Heart right ventricle (tissue), 16 donors: ENCODE measurements around the gene PLXND1. TPM values are rescaled to one million over a fixed set of nuclear protein-coding genes. Genes with fewer than 3 reads are reported as not detected.

ENCODE experiments used
- ATAC-seq, 8 donors: fragments of 200-7000 bp; cut with Tn5 transposase; one replicate each; pipeline ENCODE4 v1.9.1; 2020; ENCODE audit warnings: mild to moderate bottlenecking in 8 of 8, moderate library complexity in 8 of 8, moderate number of reproducible peaks in 1 of 8
- DNase-seq, 2 donors: peaks; one replicate each; pipeline ENCODE4 v3.0.0-alpha.2; 2020
- H3K27ac ChIP-seq, 10 donors: fragments of 200-600 bp; sonication (generic) in 2 of 10; one replicate each; pipeline versions ENCODE4 v1.5.0 to v1.8.0; 2020 to 2022; ENCODE audit warnings: mild to moderate bottlenecking in 3 of 10
- H3K27me3 ChIP-seq, 7 donors: fragments of 200-600 bp; one replicate each; pipeline ENCODE4 v1.8.0; 2021 to 2022; ENCODE audit warnings: mild to moderate bottlenecking in 2 of 7
- H3K36me3 ChIP-seq, 9 donors: fragments of 200-600 bp; sonication (generic) in 1 of 9; one replicate each; pipeline versions ENCODE4 v1.5.0 to v1.8.0; 2020 to 2022; ENCODE audit warnings: mild to moderate bottlenecking in 2 of 9
- H3K4me1 ChIP-seq, 9 donors: fragments of 200-600 bp; sonication (generic) in 1 of 9; one replicate each; pipeline versions ENCODE4 v1.5.0 to v1.8.0; 2020 to 2022; ENCODE audit warnings: mild to moderate bottlenecking in 4 of 9
- H3K4me3 ChIP-seq, 10 donors: fragments of 200-600 bp; sonication (generic) in 2 of 10; one replicate each; pipeline versions ENCODE4 v1.5.0 to v1.8.0; 2020 to 2022; ENCODE audit warnings: mild to moderate bottlenecking in 7 of 10, moderate library complexity in 2 of 10
- H3K9me3 ChIP-seq, 11 donors: fragments of 200-600 bp in 10 of 11; sonication (generic) in 2 of 11; one replicate each; pipeline versions ENCODE4 v1.5.0 to v1.8.0; 2013 to 2022; ENCODE audit warnings: mild to moderate bottlenecking in 2 of 11, control low read depth in 1 of 11, moderate library complexity in 1 of 11
- CTCF ChIP-seq, 9 donors: fragments of 200-600 bp; sonication (generic) in 2 of 9; IDR thresholded peaks; one replicate each; pipeline versions ENCODE4 v1.5.0 to v1.8.0; 2021 to 2022; ENCODE audit warnings: antibody characterized with exemption in 9 of 9, mild to moderate bottlenecking in 5 of 9, moderate library complexity in 1 of 9
- WGBS, 2 donors: extraction: QIAGEN DNeasy Blood & Tissue Kit; methylation state at CpG; one replicate each; pipeline ENCODE4 v1.1.7; 2013; ENCODE audit warnings: inconsistent platforms in 1 of 2; 5-methylcytosine and 5-hydroxymethylcytosine counted together
- intact Hi-C, 10 donors: fragments of 100-400 bp; cut with DNase I; formaldehyde crosslinking; loops; one replicate each; pipeline versions ENCODE4 v1.11.1 to v1.14.2; 2022
- polyA plus RNA-seq, 2 donors: library from polyadenylated mRNA; stranded (reverse); fragments of 200-250 nt; gene quantifications; one replicate each; pipeline ENCODE4 v1.2.3, GENCODE V29; 2013
- total RNA-seq, 10 donors: library from RNA; stranded (reverse); fragmentation: NEBNext Ultra II Directional in 3 of 10; extraction: Animal tissue kit (Norgen Biotek cat#: 25700) in 3 of 10; gene quantifications; one replicate each; pipeline versions ENCODE4 v1.2.1 to v1.2.4, GENCODE V29; 2021 to 2023
- donor health status: Arrhythmogenic right ventricular cardiomyopathy.
- donor health status: ischemic (EF 13 %, LVEDD 7.1; RV severe dilation, severe dysfunction).
- donor health status: healthy with polysubstance abuse.
- donor health status: DM: no; HTN: yes; CAD: no.
- donor health status: DM: no; HTN: no; CAD: no.
- donor health status: ischemic (EF 25% LVEDD 6.9; RV normal size, moderate dysfunction).
- donor health status: ischemic (EF 25% LVEDD 5.7; RV mildly dilated, moderate dysfunction).
- donor health status: healthy.
- donor health status: DM: yes; HTN: yes; CAD: no.
- donor health status: Ischemic cardiomyopathy.
- donor health status: ischemic (EF 35%, LVEDD 5.7; RV mildly dilated, moderate dysfunction).
- donor health status: nonischemic (EF 11% LVEDD 7.7; RV severe dilation, severe dysfunction).
- donor health status: DM: yes; HTN: yes; CAD: no.
- donor health status: PGD.
- donor health status: ischemic (EF 29% LVEDD 5.4; RV normal size, mild dysfunction).
- donor health status: nonischemic (EF 23%, LVEDD 6.1; RV moderate dilation, normal function).

PLXND1 gene
- total and polyA plus RNA-seq, 12 donors, result 40.9 to 169 (median 65.8) TPM

GRCh38 chr3:129632056-129632455, 25.6 kb upstream of the PLXND1 start:
- H3K27me3 ChIP-seq, result no peaks in the 10 kb centered on the region
- 89 to 90% methylated on average over 9 of the region's 9 CpGs for WGBS, 2 donors

GRCh38 chr3:129629011-129629410, 22.5 kb upstream of the PLXND1 start:
- 81 to 86% methylated on average over 6 of the region's 6 CpGs for WGBS, 2 donors
- no peaks in the 10 kb centered on the region for H3K27me3 ChIP-seq
- intact Hi-C loops, result loop anchor here in 8 of 10 donors (2.0 to 10.0 kb wide), 8 partner anchors 137 to 306 kb away; no protein-coding TSS in a partner anchor
- no peak for TF ChIP-seq CTCF (IDR thresholded peaks at IDR 0.05)
- no peaks in the 10 kb centered on the region for H3K36me3 ChIP-seq
- H3K4me1 ChIP-seq, result peaks cover 17 to 50% (median 39%) of the 10 kb centered on the region in 9 donors
- no peaks in the 10 kb centered on the region for H3K9me3 ChIP-seq
- no peak for ATAC-seq
- no peak overlapping the region for H3K4me3 ChIP-seq
- DNase-seq, result no peak
- peak overlapping the region in 4 of 10 donors; percentile 96 to 100 (median 100) for H3K27ac ChIP-seq

More at GRCh38 chr3:129632056-129632455, 25.6 kb upstream of the PLXND1 start:
- no peak overlapping the region for H3K27ac ChIP-seq
- H3K36me3 ChIP-seq, result no peaks in the 10 kb centered on the region
- peaks cover 0 to 19% (median 10%) of the 10 kb centered on the region in 9 donors for H3K4me1 ChIP-seq
- intact Hi-C loops, result loop anchor here in 3 of 10 donors (5.0 to 10.0 kb wide), 3 partner anchors 195 to 300 kb away; no protein-coding TSS in a partner anchor
- H3K9me3 ChIP-seq, result peaks cover 0 to 14% (median 0%) of the 10 kb centered on the region in 11 donors
- H3K4me3 ChIP-seq, result no peak overlapping the region
- DNase-seq (no peak), ATAC-seq (no peak)
- no peak for TF ChIP-seq CTCF (IDR thresholded peaks at IDR 0.05)

- H3K36me3 ChIP-seq, result no peaks in the 10 kb centered on the region
- no peak for TF ChIP-seq CTCF (IDR thresholded peaks at IDR 0.05)
- peak overlapping the region in 9 of 10 donors; percentile 52 to 79 (median 67) for H3K4me3 ChIP-seq
- H3K27me3 ChIP-seq, result no peaks in the 10 kb centered on the region
- WGBS, 2 donors, result 25% methylated on average over 9 of the region's 9 CpGs
- peaks cover 25 to 58% (median 47%) of the 10 kb centered on the region in 9 donors for H3K4me1 ChIP-seq
- H3K9me3 ChIP-seq, result no peaks in the 10 kb centered on the region
- intact Hi-C loops, result loop anchor here in 9 of 10 donors (1.0 to 10.0 kb wide), 10 partner anchors 136 to 308 kb away; no protein-coding TSS in a partner anchor
- H3K27ac ChIP-seq, result peak overlapping the region in 9 of 10 donors; percentile 95 to 100 (median 99)
- DNase-seq, result no peak
- ATAC-seq, result no peak
These were observed 21.7 kb upstream of the PLXND1 start for GRCh38 chr3:129628169-129628522.

- 2% methylated on average over 37 to 38 of the region's 38 CpGs for WGBS, 2 donors
- H3K4me3 ChIP-seq, result peak overlapping the region; percentile 26 to 79 (median 66)
- H3K27me3 ChIP-seq, result no peaks in the 10 kb centered on the region
- ATAC-seq (peak; percentile 19 to 61 (median 55)), DNase-seq (peak; percentile 72 to 77)
- H3K27ac ChIP-seq, result peak overlapping the region; percentile 95 to 100 (median 99)
- intact Hi-C loops, result loop anchor here in 9 of 10 donors (1.0 to 10.0 kb wide), 12 partner anchors 135 to 309 kb away; no protein-coding TSS in a partner anchor
- H3K36me3 ChIP-seq, result no peaks in the 10 kb centered on the region
- H3K4me1 ChIP-seq, result peaks cover 31 to 64% (median 53%) of the 10 kb centered on the region in 9 donors
- no peaks in the 10 kb centered on the region for H3K9me3 ChIP-seq
- peak; percentile 67 to 93 (median 79) for TF ChIP-seq CTCF (IDR thresholded peaks at IDR 0.05)
These were observed 21.1 kb upstream of the PLXND1 start for GRCh38 chr3:129627350-129628168.
